ENCODE results near the gene KAT5.

DNA sequence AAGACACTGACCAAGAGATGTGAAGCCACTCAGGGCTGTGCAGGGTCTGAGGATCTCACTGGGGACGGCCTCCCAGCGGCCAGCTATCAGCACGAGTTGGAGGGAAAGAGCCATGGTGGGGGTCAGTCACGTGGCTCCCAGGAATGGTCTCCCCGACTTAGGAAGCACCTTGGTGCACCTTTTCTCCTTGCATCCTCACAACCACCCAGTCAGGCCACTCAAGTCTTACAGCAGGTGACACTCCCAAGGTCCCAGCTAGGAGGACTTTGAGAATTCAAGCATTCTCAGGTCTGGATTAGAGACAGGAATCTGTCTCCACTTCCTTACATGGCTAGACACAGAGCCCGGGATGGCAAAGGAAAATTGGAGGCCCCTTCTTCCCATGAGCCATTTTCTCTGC, 5.9 kb downstream of the KAT5 start:
- no peak for TF ChIP-seq POLR2A (IDR thresholded peaks at IDR 0.05)
- TF ChIP-seq, protein P1, sequence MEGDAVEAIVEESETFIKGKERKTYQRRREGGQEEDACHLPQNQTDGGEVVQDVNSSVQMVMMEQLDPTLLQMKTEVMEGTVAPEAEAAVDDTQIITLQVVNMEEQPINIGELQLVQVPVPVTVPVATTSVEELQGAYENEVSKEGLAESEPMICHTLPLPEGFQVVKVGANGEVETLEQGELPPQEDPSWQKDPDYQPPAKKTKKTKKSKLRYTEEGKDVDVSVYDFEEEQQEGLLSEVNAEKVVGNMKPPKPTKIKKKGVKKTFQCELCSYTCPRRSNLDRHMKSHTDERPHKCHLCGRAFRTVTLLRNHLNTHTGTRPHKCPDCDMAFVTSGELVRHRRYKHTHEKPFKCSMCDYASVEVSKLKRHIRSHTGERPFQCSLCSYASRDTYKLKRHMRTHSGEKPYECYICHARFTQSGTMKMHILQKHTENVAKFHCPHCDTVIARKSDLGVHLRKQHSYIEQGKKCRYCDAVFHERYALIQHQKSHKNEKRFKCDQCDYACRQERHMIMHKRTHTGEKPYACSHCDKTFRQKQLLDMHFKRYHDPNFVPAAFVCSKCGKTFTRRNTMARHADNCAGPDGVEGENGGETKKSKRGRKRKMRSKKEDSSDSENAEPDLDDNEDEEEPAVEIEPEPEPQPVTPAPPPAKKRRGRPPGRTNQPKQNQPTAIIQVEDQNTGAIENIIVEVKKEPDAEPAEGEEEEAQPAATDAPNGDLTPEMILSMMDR (IDR thresholded peaks at IDR 0.05): no peak

Data from body of pancreas (tissue), 4 donors.